Hepatocyte (in vitro differentiated cells): ENCODE data around the gene TRMT10A.

Experiments
- CTCF ChIP-seq: fragments of 200-600 bp; sonication (generic); IDR thresholded peaks from 2 replicates; pipeline ENCODE4 v1.5.1; 2016; ENCODE audit warnings: antibody characterized with exemption, mild to moderate bottlenecking; ENCODE audit not compliant: poor library complexity
- EZH2 ChIP-seq: fragments of 200-600 bp; sonication (generic); IDR thresholded peaks from 2 replicates; pipeline ENCODE4 v1.6.1; 2016; ENCODE audit warnings: antibody characterized with exemption, mild to moderate bottlenecking, borderline replicate concordance
- EZH2phosphoT487 ChIP-seq: fragments of 200-600 bp; sonication (generic); IDR thresholded peaks from one replicate; pipeline ENCODE4 v1.6.1; 2018; ENCODE audit warnings: antibody characterized with exemption, mild to moderate bottlenecking, low read depth, moderate library complexity; ENCODE audit not compliant: unreplicated experiment, severe bottlenecking

DNA sequence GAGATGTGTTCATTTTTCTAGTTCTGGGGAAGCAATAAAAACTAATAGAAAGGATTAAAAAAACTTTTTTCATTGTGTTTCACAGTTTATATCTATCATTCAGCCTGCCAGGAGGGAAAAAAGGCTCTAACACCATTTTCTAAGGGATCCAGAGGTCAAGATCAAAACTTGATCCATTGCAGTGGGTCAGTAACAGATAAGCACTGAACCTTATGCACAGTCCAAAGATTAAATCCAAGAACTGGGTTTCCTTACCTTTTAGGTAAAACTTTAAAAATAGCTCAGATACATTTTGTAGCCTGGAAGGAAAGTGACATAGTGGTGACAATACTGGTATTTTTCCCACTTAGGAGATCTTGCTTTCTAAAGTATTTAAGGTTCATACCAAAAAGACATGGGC lies 23.5 kb upstream of the TRMT10A start:
- TF ChIP-seq CTCF (no peak), EZH2 (no peak), EZH2phosphoT487 (no peak)
